ENCODE results near the gene C6orf62. TPM values are rescaled to one million over a fixed set of nuclear protein-coding genes. Genes with fewer than 3 reads are reported as not detected.

Gene C6orf62
- polyA plus RNA-seq, 3 donors = 45.5 to 78.8 (median 55.4) TPM

GRCh38 chr6:24742216-24742738 lies 23.3 kb upstream of the C6orf62 start:
- peak overlapping the region; percentile 72 for H3K9ac ChIP-seq (ENCODE audit: insufficient read depth, low read length, poor library complexity, severe bottlenecking)
- intact Hi-C loops (cut with micrococcal nuclease) = loop anchor here in 1 of 2 donors (2.0 kb wide), 1 partner anchor 21 kb away; no protein-coding TSS in a partner anchor
- no peak for TF ChIP-seq CTCF (IDR thresholded peaks at IDR 0.05)
- H3K79me2 ChIP-seq (ENCODE audit: insufficient read depth, low read length) = no peaks in the 10 kb centered on the region
- Mint-ChIP-seq H3K36me3 (no peaks in the 10 kb centered on the region), H3K9me3 (peaks cover 0 to 4% (median 0%) of the 10 kb centered on the region in 7 donors), H3K4me1 (peaks cover 50% of the 10 kb centered on the region), H3K27me3 (ENCODE audit: low read depth in 3 of 3) (no peaks in the 10 kb centered on the region), H3K4me3 (peak overlapping the region; percentile 27 to 54), H3K27ac (peak overlapping the region; percentile 92 to 99 (median 95))
- H3K27me3 ChIP-seq (ENCODE audit: control insufficient read depth in 2 of 2, insufficient read depth in 2 of 2, low read length in 2 of 2) = no peaks in the 10 kb centered on the region
- peak overlapping the region; percentile 12 for H2AFZ ChIP-seq (ENCODE audit: insufficient read depth, low read depth, low read length, poor library complexity, severe bottlenecking)
- peaks cover 52 to 54% of the 10 kb centered on the region in 2 donors for H3K4me1 ChIP-seq (ENCODE audit: control insufficient read depth in 1 of 2, insufficient read depth in 2 of 2, low read length in 2 of 2)
- no peaks in the 10 kb centered on the region for H3K9me3 ChIP-seq (replicated peaks in 1 of 2; ENCODE audit: control insufficient read depth in 1 of 2, insufficient read depth in 1 of 2, low read length in 2 of 2)
- peak overlapping the region; percentile 32 to 99 for H3K27ac ChIP-seq (ENCODE audit: low read depth in 1 of 2, low read length in 2 of 2)
- peak overlapping the region in 1 of 3 experiments; percentile 58 for H3K4me3 ChIP-seq (replicated peaks in 1 of 3; ENCODE audit: low read depth in 2 of 3, low read length in 3 of 3)
- no peaks in the 10 kb centered on the region for H4K20me1 ChIP-seq (ENCODE audit: insufficient read depth, low read length)
- peak in 1 of 3 donors; percentile 14 for DNase-seq
- peak overlapping the region; percentile 62 for H3K4me2 ChIP-seq (replicated peaks; ENCODE audit: extremely low read depth, low read length, poor library complexity, severe bottlenecking)
- H3K36me3 ChIP-seq (replicated peaks in 1 of 2; ENCODE audit: control insufficient read depth in 1 of 2, insufficient read depth in 2 of 2, low read length in 2 of 2) = no peaks in the 10 kb centered on the region
- 30% methylated on average over 2 of the region's 5 CpGs for WGBS (ENCODE audit: insufficient coverage)

GRCh38 chr6:24740861-24741260 lies 21.9 kb upstream of the C6orf62 start:
- Histone ChIP-seq H3K36me3 (replicated peaks in 1 of 2; ENCODE audit: control insufficient read depth in 1 of 2, insufficient read depth in 2 of 2, low read length in 2 of 2) (no peaks in the 10 kb centered on the region), H3K27me3 (ENCODE audit: control insufficient read depth in 2 of 2, insufficient read depth in 2 of 2, low read length in 2 of 2) (no peaks in the 10 kb centered on the region), H4K20me1 (ENCODE audit: insufficient read depth, low read length) (no peaks in the 10 kb centered on the region), H3K4me3 (replicated peaks in 1 of 3; ENCODE audit: low read depth in 2 of 3, low read length in 3 of 3) (no peak overlapping the region), H3K4me1 (ENCODE audit: control insufficient read depth in 1 of 2, insufficient read depth in 2 of 2, low read length in 2 of 2) (peaks cover 46 to 48% of the 10 kb centered on the region in 2 donors), H3K9me3 (replicated peaks in 1 of 2; ENCODE audit: control insufficient read depth in 1 of 2, insufficient read depth in 1 of 2, low read length in 2 of 2) (no peaks in the 10 kb centered on the region), H2AFZ (ENCODE audit: insufficient read depth, low read depth, low read length, poor library complexity, severe bottlenecking) (no peak overlapping the region), H3K79me2 (ENCODE audit: insufficient read depth, low read length) (no peaks in the 10 kb centered on the region), H3K9ac (ENCODE audit: insufficient read depth, low read length, poor library complexity, severe bottlenecking) (no peak overlapping the region), H3K27ac (ENCODE audit: low read depth in 1 of 2, low read length in 2 of 2) (no peak overlapping the region), H3K4me2 (replicated peaks; ENCODE audit: extremely low read depth, low read length, poor library complexity, severe bottlenecking) (no peak overlapping the region)
- Mint-ChIP-seq H3K27ac (no peak overlapping the region), H3K4me1 (peaks cover 48% of the 10 kb centered on the region), H3K9me3 (peaks cover 0 to 4% (median 0%) of the 10 kb centered on the region in 7 donors), H3K27me3 (ENCODE audit: low read depth in 3 of 3) (peaks cover 0 to 4% (median 0%) of the 10 kb centered on the region in 3 donors), H3K36me3 (no peaks in the 10 kb centered on the region), H3K4me3 (no peak overlapping the region)
- DNase-seq = no peak
- intact Hi-C loops (cut with micrococcal nuclease) = no loop called here
- no peak for TF ChIP-seq CTCF (IDR thresholded peaks at IDR 0.05)
